Endothelial cell of umbilical vein (primary cell): ENCODE data around the gene ITSN1.

Source experiments
- CTCF ChIP-seq, 2 donors: IDR thresholded peaks; 1 replicate in 1 of 2; 2 replicates in 1 of 2; pipeline ENCODE4 v1.5.1; 2011; ENCODE audit warnings: low read length in 2 of 2, mild to moderate bottlenecking in 2 of 2, moderate library complexity in 2 of 2, control low read depth in 1 of 2, inconsistent platforms in 1 of 2, low read depth in 1 of 2; ENCODE audit not compliant: insufficient read depth in 1 of 2; ENCODE audit errors: extremely low read depth in 1 of 2
- MAX ChIP-seq: IDR thresholded peaks from 2 replicates; pipeline ENCODE4 v1.6.1; 2011; ENCODE audit not compliant: insufficient read depth, insufficient read length
- POLR2A ChIP-seq: IDR thresholded peaks from 2 replicates; pipeline ENCODE4 v1.6.1; 2012; ENCODE audit warnings: low read depth, mild to moderate bottlenecking, control low read depth, low read length
- POLR2AphosphoS5 ChIP-seq: IDR thresholded peaks from 2 replicates; pipeline ENCODE4 v1.6.1; 2012; ENCODE audit warnings: low read depth, mild to moderate bottlenecking, control low read depth, low read length, moderate library complexity; ENCODE audit not compliant: insufficient read depth

GRCh38 chr21:33739701-33740100, 97.4 kb downstream of the ITSN1 start:
- no peak for TF ChIP-seq CTCF (IDR thresholded peaks at IDR 0.05; ENCODE audit: extremely low read depth in 1 of 2, insufficient read depth in 1 of 2, low read depth in 1 of 2, low read length in 2 of 2)
- no peak for TF ChIP-seq POLR2AphosphoS5
- TF ChIP-seq POLR2A: no peak
- no peak for TF ChIP-seq MAX
